IgD-negative memory B cell (primary cell): ENCODE data around the gene GARRE1. TPM values are rescaled to one million over a fixed set of nuclear protein-coding genes. Genes with fewer than 3 reads are reported as not detected.
A peak's percentile ranks its signal among the peaks of the same experiment; 100 is the strongest.
"Not testable (repeated sequence)": the region's sequence is repeated elsewhere in the genome, so short reads cannot be mapped to it uniquely, and the experiment has no call there.

ENCODE experiments used
- H3K27ac Mint-ChIP-seq, 3 donors: one replicate each; pipeline ENCODE4 v1.8.0; 2020 to 2022; ENCODE audit warnings: mild to moderate bottlenecking in 3 of 3, mixed read lengths in 3 of 3, moderate library complexity in 1 of 3
- H3K27me3 Mint-ChIP-seq: one replicate; pipeline ENCODE4 v1.8.0; 2021; ENCODE audit warnings: mixed read lengths
- H3K36me3 Mint-ChIP-seq: one replicate; pipeline ENCODE4 v1.8.0; 2020; ENCODE audit warnings: mild to moderate bottlenecking, mixed read lengths
- H3K4me1 Mint-ChIP-seq, 3 donors: one replicate each; pipeline ENCODE4 v1.8.0; 2020 to 2022; ENCODE audit warnings: mixed read lengths in 3 of 3, mild to moderate bottlenecking in 1 of 3
- H3K4me3 Mint-ChIP-seq, 4 donors: one replicate each; pipeline ENCODE4 v1.8.0; 2020 to 2022; ENCODE audit warnings: mild to moderate bottlenecking in 4 of 4, mixed read lengths in 4 of 4, moderate library complexity in 3 of 4
- H3K9me3 Mint-ChIP-seq, 3 donors: one replicate each; pipeline ENCODE4 v1.8.0; 2020 to 2021; ENCODE audit warnings: mixed read lengths in 3 of 3, mild to moderate bottlenecking in 1 of 3
- polyA plus RNA-seq: library from polyadenylated mRNA; unstranded; fragments of 300-500 nt; fragmentation: Illumina TruSeq; gene quantifications from one replicate; pipeline ENCODE4 v1.2.3, GENCODE V29; 2021

The GARRE1 gene
- polyA plus RNA-seq, 1 donor from 2014 or later, result 8.6 TPM

- not testable (repeated sequence) for H3K4me1 Mint-ChIP-seq, H3K27me3 Mint-ChIP-seq, H3K27ac Mint-ChIP-seq, H3K4me3 Mint-ChIP-seq, H3K36me3 Mint-ChIP-seq, H3K9me3 Mint-ChIP-seq
Measured at GRCh38 chr19:34243138-34243875, 11.0 kb upstream of the GARRE1 start.

DNA sequence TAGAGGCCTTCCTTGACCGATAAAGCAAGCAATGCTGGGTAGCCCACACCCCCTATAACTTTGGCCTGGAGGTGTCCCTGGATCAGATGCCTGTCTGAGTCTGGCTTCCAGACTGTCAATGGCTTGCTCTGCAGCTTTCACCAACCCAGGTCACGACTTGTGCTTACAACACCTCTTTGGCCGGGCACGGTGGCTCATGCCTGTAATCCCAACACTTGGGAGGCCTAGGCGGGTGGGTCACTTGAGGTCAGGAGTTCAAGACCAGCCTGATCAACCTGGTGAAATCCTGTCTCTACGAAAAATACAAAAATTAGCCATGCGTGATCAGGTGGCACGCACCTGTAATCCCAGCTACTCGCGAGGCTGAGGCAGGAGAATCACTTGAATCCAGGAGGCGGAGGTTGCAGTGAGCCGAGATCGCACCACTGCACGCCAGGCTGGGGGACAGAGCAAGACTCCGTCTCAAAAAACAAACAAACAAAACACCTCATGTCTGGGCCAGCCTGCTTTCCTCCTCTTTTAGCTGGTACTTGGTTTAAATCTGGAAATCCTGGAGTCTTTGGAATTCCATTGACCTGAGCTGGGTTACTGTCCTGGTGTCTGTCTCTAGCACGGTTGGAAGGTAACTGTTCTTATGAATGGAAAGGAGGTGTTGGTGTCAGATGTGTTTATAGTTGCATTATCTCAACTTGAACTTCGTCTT, 10.3 kb upstream of the GARRE1 start:
- peaks cover 7% of the 10 kb centered on the region for H3K36me3 Mint-ChIP-seq
- H3K27ac Mint-ChIP-seq, result no peak overlapping the region
- no peaks in the 10 kb centered on the region for H3K27me3 Mint-ChIP-seq
- no peaks in the 10 kb centered on the region for H3K9me3 Mint-ChIP-seq
- peaks cover 0 to 4% (median 3%) of the 10 kb centered on the region in 3 donors for H3K4me1 Mint-ChIP-seq
- peak overlapping the region in 1 of 4 donors; percentile 58 for H3K4me3 Mint-ChIP-seq

DNA sequence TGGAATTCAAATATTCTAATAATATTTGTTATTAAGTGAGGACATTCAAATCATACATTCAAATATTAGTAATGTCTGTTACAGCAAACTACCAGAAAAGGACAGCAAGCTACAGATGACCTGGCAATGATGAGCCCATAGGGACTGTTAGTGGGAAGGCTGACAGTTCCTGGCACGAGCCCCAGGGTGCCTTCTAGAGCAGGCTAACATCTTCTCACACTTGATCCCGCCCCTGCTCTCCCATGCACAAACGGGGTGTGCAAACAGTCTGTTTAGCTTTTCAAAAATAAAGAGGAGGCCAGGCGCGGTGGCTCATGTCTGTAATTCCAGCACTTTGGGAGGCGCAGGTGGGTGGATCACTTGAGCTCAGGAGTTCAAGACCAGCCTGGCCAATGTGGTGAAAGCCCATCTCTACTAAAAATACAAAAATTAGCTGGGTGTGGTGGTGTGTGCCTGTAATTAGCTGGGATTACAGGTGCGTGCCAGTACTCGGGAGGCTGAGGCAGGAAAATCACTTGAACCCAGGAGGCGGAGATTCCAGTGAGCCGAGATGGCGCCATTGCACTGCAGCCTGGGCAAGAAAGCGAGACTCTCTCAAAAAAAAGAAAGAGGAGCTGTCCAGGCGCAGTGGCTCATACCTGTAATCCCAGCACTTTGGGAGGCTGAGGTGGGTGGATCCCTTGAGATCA, 9.6 kb upstream of the GARRE1 start:
- Mint-ChIP-seq H3K9me3 (no peaks in the 10 kb centered on the region), H3K4me3 (peak overlapping the region in 1 of 4 donors; percentile 58), H3K27me3 (no peaks in the 10 kb centered on the region), H3K4me1 (peaks cover 0 to 4% (median 3%) of the 10 kb centered on the region in 3 donors), H3K36me3 (peaks cover 7% of the 10 kb centered on the region), H3K27ac (no peak overlapping the region)

DNA sequence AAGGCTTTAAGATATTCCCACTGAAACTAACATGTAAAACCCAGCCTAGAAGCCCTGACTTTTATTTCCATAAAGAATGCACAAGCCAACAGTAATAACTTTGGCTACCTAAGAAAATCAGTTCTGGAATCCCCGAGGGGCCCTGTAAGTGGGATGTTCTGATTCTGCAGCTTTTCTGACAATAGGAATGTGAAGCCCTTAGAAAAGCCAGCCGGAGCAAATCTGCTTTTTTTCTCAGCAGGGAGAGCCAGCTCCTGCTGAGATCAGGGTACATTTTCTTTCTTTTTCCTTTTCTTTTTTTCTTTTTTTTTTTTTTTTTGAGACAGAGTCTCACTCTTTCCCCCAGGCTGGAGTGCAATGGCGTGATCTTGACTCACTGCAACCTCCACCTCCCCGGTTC, 8.0 kb upstream of the GARRE1 start:
- Mint-ChIP-seq H3K36me3 (peaks cover 7% of the 10 kb centered on the region), H3K4me3 (no peak overlapping the region), H3K27me3 (no peaks in the 10 kb centered on the region), H3K27ac (no peak overlapping the region), H3K9me3 (no peaks in the 10 kb centered on the region), H3K4me1 (peaks cover 0 to 4% (median 3%) of the 10 kb centered on the region in 3 donors)

- no peaks in the 10 kb centered on the region for H3K9me3 Mint-ChIP-seq
- H3K4me1 Mint-ChIP-seq, result peaks cover 3 to 10% (median 6%) of the 10 kb centered on the region in 3 donors
- H3K36me3 Mint-ChIP-seq, result peaks cover 5% of the 10 kb centered on the region
- H3K27ac Mint-ChIP-seq, result peak overlapping the region in 1 of 3 donors; percentile 39
- H3K27me3 Mint-ChIP-seq, result no peaks in the 10 kb centered on the region
- H3K4me3 Mint-ChIP-seq, result no peak overlapping the region
Measured at GRCh38 chr19:34248941-34249340, 5.4 kb upstream of the GARRE1 start.

DNA sequence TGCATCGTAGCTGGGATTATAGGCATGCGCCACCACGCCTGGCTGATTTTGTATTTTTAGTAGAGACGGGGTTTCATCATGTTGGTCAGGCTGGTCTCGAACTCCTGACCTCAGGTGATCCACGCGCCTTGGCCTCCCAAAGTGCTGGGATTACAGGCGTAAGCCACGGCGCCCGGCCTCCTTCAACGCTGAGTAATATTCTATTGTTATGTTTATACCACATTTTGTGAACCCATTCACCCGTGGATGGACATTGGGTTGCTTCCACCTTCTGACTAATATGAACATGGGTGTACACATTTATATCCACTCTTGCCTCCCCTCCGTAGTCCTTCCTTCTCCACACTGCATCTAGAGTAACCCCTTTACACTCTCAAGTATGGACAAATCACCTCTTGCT, 1.2 kb upstream of the GARRE1 start:
- not testable (repeated sequence) for H3K9me3 Mint-ChIP-seq, H3K36me3 Mint-ChIP-seq, H3K27me3 Mint-ChIP-seq
- peak overlapping the region; percentile 88 to 100 (median 94) for H3K4me3 Mint-ChIP-seq
- peaks cover 21 to 23% (median 22%) of the 10 kb centered on the region in 3 donors for H3K4me1 Mint-ChIP-seq
- H3K27ac Mint-ChIP-seq, result peak overlapping the region; percentile 76 to 81 (median 79)

DNA sequence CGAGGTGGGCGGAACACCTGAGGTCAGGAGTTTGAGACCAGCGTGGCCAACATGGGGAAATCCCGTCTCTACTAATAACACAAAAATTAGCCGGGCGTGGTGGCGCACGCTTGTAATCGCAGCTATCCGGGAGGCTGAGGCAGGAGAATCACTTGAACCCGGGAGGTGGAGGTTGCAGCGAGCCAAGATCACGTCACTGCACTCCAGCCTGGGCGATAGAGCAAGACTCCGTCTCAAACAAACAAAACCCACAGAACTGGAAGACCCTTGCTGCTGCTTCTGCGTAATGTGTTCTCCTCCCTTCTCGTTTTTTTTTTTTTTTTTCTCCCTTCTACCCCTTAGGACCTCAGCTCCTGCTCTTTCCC, 691 bp upstream of the GARRE1 start:
- not testable (repeated sequence) for H3K9me3 Mint-ChIP-seq, H3K36me3 Mint-ChIP-seq, H3K27me3 Mint-ChIP-seq
- Mint-ChIP-seq H3K4me1 (peaks cover 21 to 23% (median 22%) of the 10 kb centered on the region in 3 donors), H3K27ac (peak overlapping the region; percentile 79 to 98 (median 81)), H3K4me3 (peak overlapping the region; percentile 88 to 100 (median 94))

DNA sequence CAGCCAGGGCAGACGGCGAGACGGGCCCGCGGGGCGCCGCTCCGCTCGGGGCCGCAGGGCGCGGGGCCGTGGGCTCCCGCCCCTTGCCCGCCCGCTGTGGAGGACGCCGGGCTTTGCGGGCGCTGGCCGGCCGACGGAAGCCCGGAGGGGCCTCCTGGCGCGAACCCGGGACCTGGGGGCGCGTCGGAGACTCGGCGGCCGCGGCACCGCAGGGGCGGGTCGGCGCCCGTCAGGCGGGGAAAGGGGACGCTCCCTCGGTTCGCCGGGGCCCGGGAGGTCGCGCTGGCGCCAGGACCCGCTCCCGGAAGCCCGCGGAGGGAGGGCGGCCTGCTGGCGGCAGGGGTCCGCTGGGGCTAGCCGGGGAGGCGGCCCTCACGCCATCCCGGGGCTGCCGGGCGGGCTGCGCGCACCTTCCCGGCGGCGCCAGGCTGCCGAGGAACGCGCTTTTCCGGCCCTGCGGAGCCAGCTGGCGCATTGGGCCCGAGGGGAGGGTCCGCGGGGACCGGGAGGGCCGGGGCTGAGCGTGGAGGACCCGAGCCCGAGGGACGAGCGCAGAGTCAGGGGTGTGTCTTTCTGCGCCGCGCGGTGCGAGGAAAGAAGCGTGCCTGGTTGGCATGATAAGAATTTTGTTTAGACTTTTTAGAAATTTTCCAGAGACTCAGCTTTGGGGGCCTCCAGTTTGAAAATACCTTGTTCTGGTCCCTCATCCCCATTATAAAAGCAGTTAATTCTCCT, 511 bp downstream of the GARRE1 start:
- H3K4me3 Mint-ChIP-seq, result peak overlapping the region; percentile 85 to 90 (median 87)
- no peaks in the 10 kb centered on the region for H3K27me3 Mint-ChIP-seq
- peaks cover 28 to 31% (median 29%) of the 10 kb centered on the region in 3 donors for H3K4me1 Mint-ChIP-seq

GRCh38 chr19:34255546-34255945, 1.2 kb downstream of the GARRE1 start:
- H3K4me1 Mint-ChIP-seq, result peaks cover 30 to 32% (median 31%) of the 10 kb centered on the region in 3 donors
- no peaks in the 10 kb centered on the region for H3K36me3 Mint-ChIP-seq
- peak overlapping the region; percentile 36 to 81 (median 71) for H3K27ac Mint-ChIP-seq
- H3K4me3 Mint-ChIP-seq, result peak overlapping the region; percentile 76 to 90 (median 86)
- H3K27me3 Mint-ChIP-seq, result no peaks in the 10 kb centered on the region
- H3K9me3 Mint-ChIP-seq, result no peaks in the 10 kb centered on the region

More for the DNA sequence above, 511 bp downstream of the GARRE1 start:
- Mint-ChIP-seq H3K9me3 (no peaks in the 10 kb centered on the region), H3K36me3 (no peaks in the 10 kb centered on the region), H3K27ac (peak overlapping the region; percentile 36 to 81 (median 71))

DNA sequence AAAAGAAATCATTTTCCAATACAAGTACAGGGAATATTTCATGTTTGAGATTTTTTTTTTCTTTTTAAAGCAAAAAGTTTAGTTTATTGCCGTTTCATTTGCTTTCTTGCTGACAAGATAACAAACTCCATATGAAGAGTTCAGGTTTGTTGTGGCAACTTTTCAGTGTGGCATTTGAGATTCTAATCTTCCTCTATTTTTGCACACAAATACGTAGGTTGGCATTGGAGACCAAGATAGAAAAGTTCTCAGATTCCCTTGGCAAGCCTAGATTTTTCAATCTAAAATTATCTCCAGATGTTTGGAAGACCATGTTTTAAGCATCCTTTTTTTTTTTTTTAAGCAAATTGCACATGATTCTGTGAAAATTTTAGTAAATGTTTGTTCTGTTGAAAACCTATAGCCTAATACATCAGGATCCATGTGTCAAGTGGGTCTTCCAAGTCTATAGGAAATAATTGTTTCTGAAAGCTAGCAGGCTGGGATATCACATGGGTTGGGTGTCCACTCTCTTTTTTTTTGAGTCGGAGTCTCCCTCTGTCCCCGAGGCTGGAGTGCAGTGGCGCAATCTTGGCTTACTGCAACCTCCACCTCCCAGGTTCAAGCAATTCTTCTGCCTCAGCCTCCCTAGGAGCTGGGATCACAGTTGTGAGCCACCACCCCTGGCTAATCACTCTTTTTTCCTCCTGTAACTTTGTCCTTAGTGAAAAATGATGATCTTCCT, 2.6 kb downstream of the GARRE1 start:
- H3K27me3 Mint-ChIP-seq, result no peaks in the 10 kb centered on the region
- peak overlapping the region in 1 of 3 donors; percentile 71 for H3K27ac Mint-ChIP-seq
- no peaks in the 10 kb centered on the region for H3K36me3 Mint-ChIP-seq
- peak overlapping the region in 2 of 4 donors; percentile 84 to 85 for H3K4me3 Mint-ChIP-seq
- H3K9me3 Mint-ChIP-seq, result no peaks in the 10 kb centered on the region
- peaks cover 33 to 39% (median 38%) of the 10 kb centered on the region in 3 donors for H3K4me1 Mint-ChIP-seq

GRCh38 chr19:34257559-34257924, 3.2 kb downstream of the GARRE1 start:
- no peaks in the 10 kb centered on the region for H3K36me3 Mint-ChIP-seq
- H3K27me3 Mint-ChIP-seq, result no peaks in the 10 kb centered on the region
- peaks cover 33 to 39% (median 38%) of the 10 kb centered on the region in 3 donors for H3K4me1 Mint-ChIP-seq
- H3K4me3 Mint-ChIP-seq, result peak overlapping the region in 2 of 4 donors; percentile 84 to 85
- no peaks in the 10 kb centered on the region for H3K9me3 Mint-ChIP-seq
- peak overlapping the region in 1 of 3 donors; percentile 71 for H3K27ac Mint-ChIP-seq

DNA sequence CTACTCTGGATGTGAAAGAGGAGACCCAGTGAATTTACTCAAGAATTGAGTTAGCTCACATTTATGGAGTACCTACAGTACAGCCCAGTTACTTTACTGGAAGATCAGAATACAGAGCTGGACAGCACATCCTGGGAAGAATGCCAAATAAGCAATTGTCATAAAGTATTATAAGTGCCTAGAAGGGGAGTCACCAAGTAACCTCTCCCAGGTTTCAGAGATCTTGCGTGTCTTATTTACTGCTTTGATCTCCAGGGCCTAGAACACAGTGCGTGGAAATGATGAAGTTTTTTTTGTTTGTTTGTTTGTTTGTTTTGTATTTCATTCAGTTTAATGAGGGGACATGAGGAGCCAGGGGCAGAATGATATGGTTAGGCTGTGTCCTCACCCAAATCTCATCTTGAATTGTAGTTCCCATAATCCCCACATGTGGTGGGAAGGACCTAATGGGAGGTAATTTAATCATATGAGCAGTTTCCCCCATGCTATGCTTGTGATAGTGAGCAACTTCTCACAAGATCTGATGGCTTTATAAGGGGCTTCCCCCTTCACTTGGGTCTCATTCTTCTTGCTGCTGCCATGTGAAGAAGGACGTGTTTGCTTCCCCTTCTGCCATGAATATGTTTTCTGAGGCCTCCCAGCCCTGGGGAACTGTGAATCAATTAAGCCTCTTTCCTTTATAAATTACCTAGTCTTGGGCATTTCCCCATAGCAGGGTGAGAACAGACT, 5.2 kb downstream of the GARRE1 start:
- H3K36me3 Mint-ChIP-seq, result no peaks in the 10 kb centered on the region
- no peaks in the 10 kb centered on the region for H3K9me3 Mint-ChIP-seq
- H3K27me3 Mint-ChIP-seq, result no peaks in the 10 kb centered on the region
- H3K4me3 Mint-ChIP-seq, result peak overlapping the region in 1 of 4 donors; percentile 39
- peaks cover 31 to 34% (median 33%) of the 10 kb centered on the region in 3 donors for H3K4me1 Mint-ChIP-seq
- peak overlapping the region in 1 of 3 donors; percentile 12 for H3K27ac Mint-ChIP-seq

- Mint-ChIP-seq H3K9me3 (no peaks in the 10 kb centered on the region), H3K27ac (no peak overlapping the region), H3K27me3 (no peaks in the 10 kb centered on the region), H3K4me1 (peaks cover 26 to 34% (median 34%) of the 10 kb centered on the region in 3 donors), H3K36me3 (no peaks in the 10 kb centered on the region), H3K4me3 (no peak overlapping the region)
Measured at GRCh38 chr19:34260771-34261173, 6.4 kb downstream of the GARRE1 start.
